Stimulated activated CD8-positive, alpha-beta memory T cell treated with anti-CD3 and anti-CD28 coated beads, Interleukin-15, amount 100 ng/mL, for 24 hours (primary cell): ENCODE measurements around the gene RELN.

Source experiments
- DNase-seq: peaks from one replicate; pipeline ENCODE4 v3.0.0-alpha.2; 2020; ENCODE audit warnings: low read depth

RELN gene

DNA sequence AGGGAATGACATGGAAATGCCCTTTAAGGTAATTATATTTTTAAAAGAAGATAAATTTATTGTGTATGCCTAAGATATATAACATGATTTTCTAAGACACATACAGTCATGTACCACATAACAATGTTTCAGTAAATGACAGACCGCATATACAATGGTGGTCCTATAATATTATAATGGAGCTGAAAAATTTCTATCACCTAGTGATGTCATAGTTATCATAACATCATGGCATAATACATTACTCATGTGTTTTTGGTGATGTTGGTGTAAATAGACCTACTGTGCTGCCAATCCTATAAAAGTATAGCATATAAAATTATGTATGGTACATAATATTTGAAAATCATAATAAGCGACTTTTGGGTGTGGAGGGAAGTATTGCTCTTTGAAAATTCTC lies 306.1 kb downstream of the RELN start:
- no peak for DNase-seq

DNA sequence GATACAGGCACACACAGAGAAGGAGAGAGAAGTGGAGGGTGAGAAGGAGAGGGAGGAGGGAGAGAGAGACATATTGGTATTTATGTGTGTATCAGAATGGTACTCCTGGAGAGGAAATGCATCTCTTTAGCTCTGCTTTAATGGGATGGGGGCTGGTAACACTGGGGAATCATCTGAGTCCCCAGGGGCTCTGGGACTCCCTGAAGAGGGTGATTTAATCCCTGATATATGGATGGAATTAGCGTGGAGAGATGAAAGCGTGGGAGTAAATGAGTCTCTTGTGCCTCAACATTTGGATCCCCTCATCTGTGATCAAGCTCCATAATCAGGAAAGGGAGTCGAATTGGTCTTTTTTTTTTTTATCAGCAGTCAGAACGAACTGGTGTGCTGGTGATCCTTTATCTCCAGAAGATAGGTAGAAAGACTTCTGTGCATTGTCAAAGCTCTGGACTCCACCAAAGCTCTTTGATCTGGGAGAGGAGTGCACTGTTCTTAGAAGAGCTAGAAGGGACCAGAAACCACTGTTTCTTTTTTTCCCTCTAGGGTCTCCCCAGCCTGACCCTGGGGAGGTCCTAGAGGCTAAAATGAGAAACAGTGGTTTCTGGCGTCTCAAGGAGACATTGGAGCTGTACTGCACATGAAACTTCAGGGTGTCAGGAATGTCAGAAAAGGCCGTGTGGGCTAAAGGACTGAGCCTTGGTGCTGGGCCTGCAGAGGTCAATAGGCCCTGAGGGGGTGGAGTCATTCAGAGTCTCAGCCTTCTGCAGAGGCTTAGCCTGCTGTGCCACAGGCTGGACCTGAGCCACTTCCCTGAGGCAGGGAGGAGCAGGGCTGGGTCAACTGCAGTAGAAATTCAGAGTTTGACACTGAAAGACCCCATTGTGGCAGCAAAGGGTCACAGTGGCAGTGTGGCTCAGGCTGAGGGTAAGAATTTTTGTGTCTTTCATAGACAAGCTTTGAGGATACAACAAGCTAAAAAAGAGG lies 309.0 kb downstream of the RELN start:
- DNase-seq, result no peak

DNA sequence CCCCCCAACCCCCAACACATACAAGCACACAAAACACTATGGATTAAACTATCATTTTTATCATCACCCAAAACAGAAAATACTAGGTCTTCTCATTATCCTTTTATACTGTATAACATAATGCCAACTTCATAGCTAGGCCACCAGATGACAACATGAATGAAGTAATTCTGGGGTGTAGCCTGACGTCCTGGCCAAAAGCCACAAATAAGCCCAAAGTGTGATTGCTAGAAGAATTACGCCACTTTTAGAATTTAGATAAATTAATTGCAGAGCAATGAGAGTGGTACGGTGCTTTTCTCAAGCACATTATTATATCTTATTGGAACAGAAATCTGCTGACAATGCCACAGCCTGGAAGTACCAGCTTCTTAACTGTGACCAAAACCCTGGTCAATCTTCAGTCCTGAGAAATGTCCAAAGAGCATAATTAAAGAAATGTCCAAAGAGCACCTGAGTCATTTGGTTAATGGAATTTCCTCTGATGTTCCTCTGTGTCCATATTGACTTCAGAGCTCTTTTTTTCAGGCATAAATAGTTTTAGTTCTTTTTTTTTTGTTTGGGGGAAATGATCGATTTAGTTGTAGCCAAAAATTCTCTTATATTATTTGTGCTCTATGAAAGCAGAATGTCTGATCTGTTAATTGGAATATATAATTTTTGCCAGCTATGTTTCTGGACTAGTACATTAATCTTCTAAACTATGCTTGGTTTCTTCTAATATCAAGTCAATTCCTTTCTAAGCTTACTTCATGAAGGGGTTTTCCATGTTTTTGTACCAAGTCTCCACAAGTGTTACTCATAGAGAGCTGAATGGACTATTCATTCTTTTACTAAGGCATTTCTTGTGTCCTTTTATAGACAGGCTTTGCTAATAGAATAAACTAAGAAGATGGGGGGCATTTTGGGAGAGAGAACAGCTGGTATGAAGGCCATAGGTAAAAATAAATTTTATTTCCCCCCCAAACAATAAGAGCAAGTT lies 310.0 kb downstream of the RELN start:
- no peak for DNase-seq

DNA sequence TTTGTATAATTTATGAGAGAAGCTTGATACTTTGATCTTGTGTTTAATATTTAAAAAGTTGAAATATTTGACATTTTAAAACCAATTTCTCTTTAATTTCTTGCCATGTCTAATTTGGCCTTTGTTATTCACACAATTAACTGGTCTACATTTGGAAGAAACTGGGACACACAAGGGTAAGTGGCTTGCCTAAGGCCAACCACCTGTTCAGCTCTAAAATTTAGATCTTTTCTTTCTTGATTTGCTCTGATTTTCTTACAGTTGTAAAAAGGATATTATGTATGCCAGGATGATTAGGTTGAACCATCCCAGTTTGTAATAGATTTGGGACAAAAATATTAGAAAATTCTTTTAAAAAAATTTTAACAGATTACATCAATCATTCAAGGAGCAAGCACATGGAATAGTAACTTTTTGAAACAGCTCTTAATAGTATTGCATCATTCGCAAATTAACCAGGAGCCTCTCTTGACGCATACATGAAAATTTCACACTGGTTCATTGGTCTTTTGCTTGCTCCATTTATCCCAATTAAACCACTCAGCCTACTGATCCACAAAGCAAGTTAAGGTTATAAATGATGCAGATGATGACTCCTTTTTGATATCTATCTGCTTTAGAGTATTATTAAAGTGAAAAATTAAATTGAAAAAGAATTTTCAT lies 321.0 kb downstream of the RELN start:
- DNase-seq, result no peak

DNA sequence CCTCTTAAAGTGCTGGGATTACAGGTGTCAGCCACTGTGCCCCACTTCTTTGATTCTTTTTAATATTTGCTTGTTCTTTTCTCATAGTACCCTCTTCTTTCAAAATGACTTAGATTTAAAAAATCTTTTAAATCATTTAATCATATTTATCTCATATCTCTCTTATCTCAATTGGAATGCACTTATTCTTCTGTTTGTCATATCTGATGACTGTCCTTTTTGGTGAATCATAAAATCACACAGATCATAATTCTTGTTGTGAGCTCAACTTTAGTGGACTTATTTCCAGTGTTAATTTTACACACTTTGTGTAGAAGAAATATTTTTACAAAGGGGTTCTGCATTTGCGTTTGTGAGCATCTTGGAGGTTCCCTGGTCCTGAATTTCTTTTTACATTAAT lies 323.1 kb downstream of the RELN start:
- no peak for DNase-seq

- no peak for DNase-seq
Measured at GRCh38 chr7:103664577-103664976, 324.9 kb downstream of the RELN start.

DNA sequence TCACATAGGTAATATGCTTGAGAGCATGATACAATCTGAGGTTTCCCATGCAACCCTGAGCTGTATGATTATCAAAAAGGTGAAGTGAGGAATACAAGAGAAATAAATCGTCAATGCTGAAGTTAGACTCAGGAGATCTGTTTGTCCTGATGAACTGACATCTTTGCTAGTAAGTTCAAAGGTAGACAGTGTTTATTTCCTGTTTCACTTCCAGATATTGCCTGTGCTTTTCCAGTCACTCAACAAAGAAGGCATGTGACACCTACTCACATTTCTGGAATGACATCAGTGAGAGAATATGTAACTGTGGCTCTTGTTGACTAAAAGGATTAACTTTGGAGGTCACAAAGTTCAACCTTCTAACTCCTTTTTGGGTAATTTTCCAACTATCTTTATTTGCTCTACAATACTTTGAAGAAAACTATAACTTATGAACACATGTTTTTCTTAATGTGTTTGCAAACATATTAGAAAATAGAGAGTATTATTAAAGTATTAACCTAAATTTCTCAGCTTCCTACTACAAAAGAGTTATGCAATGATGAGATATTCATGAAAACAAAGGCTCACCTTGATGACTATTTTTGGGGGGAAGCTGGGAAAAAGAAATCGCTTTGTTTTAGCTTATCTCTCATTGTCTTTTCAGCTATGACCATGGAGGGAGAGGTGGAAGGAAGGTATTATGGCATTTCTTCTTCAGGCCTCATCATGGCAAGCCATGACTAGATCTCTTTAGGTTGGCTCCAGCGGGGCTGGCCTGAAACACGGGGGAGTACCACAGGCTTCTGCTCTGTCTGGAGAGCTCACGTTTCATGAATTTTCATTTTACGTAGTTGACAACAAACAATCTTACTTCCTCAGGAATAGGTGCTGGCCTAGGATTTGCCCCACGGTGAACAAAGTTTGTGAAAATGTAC lies 328.7 kb downstream of the RELN start:
- DNase-seq, result no peak

DNA sequence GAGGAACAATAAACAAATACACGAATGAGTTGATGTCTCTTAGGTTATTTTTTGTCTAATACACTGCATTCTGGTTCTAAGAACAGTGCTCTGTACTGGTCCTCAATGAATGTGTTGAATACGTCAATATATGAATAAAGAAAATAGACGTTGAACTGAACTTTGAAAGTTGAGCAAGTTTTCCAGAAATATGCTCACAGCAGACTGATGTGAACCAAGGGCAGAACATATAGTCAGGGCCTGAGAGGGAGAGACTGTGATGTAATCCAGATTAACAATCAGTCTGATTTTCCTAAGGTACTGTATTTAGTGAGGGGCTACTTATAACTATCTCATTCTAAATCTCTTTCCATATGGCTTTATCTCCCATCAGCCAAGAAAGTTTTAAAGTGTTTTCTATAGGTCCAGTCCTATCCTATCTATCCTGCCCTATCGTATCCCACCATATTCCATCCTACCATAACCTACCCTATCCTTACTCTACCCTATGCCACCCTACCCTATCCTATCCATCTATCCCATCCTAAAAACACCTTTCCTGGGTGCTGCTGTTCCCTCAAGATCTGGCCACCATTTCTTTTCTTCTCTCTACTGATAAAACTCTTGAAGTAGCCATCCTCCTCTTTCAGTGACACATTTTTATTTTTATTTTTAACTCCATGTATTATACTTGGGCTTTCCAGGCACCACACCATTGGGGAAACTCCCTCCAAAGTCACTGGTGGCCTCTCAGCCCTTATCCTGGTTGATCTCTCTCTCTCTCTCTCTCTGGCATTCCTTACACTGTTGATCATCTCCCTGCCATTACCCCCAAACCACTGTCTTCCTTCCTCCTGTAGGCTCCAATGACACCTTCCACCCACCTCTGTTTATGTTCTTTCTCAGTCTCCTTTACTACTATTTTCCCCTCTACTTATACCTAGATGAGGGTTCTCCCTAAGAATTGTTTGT lies 331.1 kb downstream of the RELN start:
- no peak for DNase-seq

DNA sequence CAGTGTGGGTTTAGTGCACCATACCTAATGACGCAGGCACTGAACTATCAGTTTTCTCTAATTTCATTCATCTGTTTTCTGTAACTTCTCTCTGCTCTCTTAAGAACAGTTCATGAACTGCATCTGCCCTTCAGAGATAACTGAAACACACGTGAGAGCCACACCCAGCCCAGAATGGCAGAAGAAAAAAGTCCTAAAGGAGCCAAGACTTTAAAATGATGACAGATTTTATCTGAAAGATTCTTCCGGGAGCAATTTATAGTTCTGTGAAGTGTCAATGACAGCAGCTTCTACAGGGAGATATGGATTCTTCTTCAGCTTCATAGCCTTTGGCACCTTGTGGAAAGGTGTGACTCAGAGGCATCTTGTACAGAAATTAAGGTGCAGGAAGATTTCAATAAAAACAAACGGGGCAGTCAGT lies 332.0 kb downstream of the RELN start:
- DNase-seq, result no peak

- DNase-seq, result no peak
Measured at GRCh38 chr7:103656221-103656620, 333.2 kb downstream of the RELN start.

DNA sequence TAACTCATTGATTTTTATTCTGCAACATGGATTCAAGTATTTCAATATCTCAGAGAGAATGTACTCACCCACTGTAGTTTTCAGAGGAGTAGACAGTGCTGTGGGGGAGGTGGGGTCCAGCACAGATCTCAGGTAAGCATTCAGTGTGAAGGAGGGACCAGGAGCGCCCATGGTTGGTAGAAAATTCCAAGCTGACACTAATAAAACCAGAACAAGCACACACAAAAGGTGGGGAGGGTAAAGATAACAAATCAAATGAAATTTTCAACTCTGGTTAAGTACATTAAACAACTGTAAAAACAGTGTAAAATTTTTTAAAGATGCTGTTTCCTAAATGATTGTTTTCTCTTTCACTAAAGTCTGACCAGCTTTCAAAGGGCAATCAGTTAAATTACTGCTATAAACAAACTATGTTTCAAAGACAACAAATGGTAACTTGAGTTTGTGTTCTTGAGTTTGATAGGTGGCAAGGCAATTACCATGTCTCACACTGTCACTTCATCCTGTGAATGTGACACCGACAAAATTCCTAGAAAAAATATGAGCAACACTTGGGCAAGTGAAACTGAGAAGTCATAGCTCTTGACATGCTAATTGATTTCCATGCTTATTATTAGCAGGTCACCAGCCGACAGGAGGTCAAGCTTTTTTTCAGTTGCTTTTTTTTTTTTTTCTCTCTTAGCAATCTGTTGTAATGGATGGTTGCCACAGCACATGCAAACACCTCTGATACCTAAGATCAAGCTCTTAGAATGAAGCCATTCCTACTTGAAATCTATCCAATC lies 337.7 kb downstream of the RELN start:
- DNase-seq, result no peak

GRCh38 chr7:103649052-103649451 lies 340.4 kb downstream of the RELN start:
- no peak for DNase-seq

- no peak for DNase-seq
Measured at GRCh38 chr7:103648135-103648534, 341.3 kb downstream of the RELN start.

- no peak for DNase-seq
Measured at GRCh38 chr7:103644319-103644718, 345.1 kb downstream of the RELN start.

DNA sequence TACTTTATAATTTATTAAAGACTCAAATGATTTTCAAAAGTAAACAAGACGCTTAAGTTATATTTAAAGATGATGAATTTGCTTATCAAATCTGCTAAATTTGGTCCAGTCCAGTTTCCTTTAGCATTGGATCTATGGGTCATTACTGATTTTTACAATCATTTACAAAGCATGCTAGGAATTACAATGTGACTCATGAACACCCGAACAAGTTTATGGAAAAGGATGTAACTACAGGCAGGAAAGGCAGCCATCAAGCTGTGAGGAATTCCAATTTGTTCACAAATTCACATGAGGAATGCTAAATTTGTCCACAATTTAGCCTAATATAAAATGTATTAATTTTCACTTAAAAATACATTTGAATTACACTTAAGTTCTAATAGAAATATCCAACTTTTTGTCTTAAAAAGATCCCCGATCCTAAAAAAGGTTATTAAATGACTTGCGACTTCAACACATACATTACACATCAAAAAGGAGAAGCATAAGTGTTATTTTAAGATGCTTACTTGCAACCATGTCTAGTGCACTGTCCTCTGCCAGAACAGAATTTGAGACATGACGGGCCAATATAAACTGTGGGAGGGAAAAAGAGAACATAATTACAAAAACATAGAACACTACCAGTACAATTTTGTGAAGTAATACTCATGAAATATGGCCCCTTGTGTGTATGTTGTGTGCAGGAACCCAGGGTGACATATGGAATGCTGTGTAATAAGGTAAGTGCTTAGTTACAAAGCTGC lies 349.3 kb downstream of the RELN start:
- DNase-seq, result no peak

- DNase-seq, result no peak
Measured at GRCh38 chr7:103637726-103638125, 351.7 kb downstream of the RELN start.

DNA sequence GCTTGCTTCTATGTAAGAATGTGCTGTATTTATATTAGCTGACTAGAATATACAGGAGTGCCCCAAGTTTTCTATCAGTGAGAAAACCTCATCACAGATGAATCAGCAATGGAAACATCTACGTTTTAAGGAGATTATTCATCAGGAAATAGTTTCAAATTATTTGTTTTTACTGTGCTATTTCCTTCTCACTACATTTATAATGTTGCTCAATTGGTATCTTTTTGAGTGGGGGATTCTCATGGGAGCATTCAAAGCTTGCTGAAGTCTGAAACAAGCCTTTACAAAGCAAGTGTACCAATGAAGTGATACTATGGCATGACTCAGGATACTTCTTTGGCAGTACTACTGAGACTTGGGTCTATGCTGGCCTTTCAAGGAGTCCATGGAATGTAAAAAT lies 352.4 kb downstream of the RELN start:
- DNase-seq, result no peak

DNA sequence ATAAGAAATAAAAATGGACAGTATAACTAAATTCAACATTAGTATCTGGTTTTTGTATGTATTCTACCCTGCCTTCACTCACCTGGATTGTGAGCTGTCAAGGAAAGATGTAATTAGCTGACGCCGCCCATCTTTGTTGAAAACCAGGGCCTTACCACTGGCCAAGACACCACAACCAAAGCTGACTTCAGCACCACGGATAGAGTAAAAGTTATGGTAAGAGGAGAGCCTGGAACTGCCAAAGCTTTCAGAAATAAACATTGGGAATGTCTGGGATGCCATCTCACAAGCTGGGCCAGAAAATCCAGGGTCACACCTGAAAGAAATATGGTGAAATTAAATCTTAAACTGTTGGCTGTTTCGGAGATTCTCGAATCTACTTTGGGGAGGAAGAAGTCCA lies 353.3 kb downstream of the RELN start:
- DNase-seq, result no peak
